PC-9 (cell line): ENCODE measurements around the gene CPN2.

ENCODE experiments used
- EZH2 ChIP-seq: fragments of 200-600 bp; sonication (generic); IDR thresholded peaks from 2 replicates; pipeline ENCODE4 v1.8.0; 2017; ENCODE audit warnings: antibody characterized with exemption, low read depth
- TF ChIP-seq, protein P1 (sequence below): fragments of 200-600 bp; sonication (generic); conservative IDR thresholded peaks from 2 replicates; pipeline ENCODE4 v1.6.1; 2017; ENCODE audit warnings: mixed run types, antibody characterized with exemption, mild to moderate bottlenecking, moderate library complexity

DNA sequence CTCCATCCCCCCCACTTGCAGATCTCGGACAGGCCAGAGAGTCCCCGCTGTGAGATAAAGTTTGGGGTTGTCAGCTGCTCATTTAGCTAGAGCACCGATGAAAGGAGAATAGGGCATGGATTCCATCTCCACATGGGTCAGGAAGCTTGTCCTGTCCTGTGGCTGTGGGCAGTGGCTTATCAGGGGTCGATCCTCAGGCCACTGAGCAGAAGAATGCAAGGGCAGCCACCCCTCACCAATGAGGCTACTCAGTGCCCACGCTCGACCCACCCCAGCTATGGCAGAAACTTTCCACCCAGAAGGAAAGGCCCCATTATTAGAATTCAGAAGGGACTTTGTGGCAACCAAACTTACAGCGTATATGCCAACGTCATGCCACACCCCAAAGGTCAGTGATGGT is 43.3 kb downstream of the CPN2 start:
- TF ChIP-seq, protein P1, sequence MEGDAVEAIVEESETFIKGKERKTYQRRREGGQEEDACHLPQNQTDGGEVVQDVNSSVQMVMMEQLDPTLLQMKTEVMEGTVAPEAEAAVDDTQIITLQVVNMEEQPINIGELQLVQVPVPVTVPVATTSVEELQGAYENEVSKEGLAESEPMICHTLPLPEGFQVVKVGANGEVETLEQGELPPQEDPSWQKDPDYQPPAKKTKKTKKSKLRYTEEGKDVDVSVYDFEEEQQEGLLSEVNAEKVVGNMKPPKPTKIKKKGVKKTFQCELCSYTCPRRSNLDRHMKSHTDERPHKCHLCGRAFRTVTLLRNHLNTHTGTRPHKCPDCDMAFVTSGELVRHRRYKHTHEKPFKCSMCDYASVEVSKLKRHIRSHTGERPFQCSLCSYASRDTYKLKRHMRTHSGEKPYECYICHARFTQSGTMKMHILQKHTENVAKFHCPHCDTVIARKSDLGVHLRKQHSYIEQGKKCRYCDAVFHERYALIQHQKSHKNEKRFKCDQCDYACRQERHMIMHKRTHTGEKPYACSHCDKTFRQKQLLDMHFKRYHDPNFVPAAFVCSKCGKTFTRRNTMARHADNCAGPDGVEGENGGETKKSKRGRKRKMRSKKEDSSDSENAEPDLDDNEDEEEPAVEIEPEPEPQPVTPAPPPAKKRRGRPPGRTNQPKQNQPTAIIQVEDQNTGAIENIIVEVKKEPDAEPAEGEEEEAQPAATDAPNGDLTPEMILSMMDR, result no peak
- no peak for TF ChIP-seq EZH2
